Retinal pigment epithelial cell (primary cell): ENCODE results near the gene AP3B1.

ENCODE experiments used
- DNase-seq: peaks from one replicate; pipeline ENCODE4 v3.0.0-alpha.2; 2010; ENCODE audit warnings: low read depth
- H3K4me3 ChIP-seq: 2 replicates; pipeline ENCODE4 v1.5.1; 2011; ENCODE audit warnings: mild to moderate bottlenecking, low read length, control low read depth, moderate library complexity
- TF ChIP-seq, protein P1 (sequence below): conservative IDR thresholded peaks from 2 replicates; pipeline ENCODE4 v1.5.1; 2011; ENCODE audit warnings: low read depth, low read length, control low read depth, inconsistent platforms

The AP3B1 gene

DNA sequence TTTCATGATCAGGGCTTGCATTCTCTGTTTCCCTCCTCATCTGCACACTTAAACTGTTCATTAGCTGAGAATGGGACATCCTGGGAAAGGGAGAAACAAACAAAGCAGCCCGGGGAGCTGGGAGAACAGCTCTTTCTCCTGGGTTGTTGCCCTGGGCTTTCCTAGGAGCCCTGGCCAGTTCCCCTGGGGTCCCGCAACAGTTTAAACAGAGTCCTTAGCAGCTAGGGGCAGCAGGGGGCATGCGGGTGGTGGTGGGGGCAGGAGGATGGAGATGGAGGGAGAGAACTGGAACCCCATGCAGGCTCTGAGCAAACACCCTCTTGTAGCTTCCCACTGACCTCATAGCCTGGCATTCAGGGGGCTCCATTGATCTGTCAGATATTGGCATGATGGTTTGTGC lies 309.3 kb downstream of the AP3B1 start:
- DNase-seq: no peak
- H3K4me3 ChIP-seq: no peak overlapping the region
- TF ChIP-seq, protein P1, sequence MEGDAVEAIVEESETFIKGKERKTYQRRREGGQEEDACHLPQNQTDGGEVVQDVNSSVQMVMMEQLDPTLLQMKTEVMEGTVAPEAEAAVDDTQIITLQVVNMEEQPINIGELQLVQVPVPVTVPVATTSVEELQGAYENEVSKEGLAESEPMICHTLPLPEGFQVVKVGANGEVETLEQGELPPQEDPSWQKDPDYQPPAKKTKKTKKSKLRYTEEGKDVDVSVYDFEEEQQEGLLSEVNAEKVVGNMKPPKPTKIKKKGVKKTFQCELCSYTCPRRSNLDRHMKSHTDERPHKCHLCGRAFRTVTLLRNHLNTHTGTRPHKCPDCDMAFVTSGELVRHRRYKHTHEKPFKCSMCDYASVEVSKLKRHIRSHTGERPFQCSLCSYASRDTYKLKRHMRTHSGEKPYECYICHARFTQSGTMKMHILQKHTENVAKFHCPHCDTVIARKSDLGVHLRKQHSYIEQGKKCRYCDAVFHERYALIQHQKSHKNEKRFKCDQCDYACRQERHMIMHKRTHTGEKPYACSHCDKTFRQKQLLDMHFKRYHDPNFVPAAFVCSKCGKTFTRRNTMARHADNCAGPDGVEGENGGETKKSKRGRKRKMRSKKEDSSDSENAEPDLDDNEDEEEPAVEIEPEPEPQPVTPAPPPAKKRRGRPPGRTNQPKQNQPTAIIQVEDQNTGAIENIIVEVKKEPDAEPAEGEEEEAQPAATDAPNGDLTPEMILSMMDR: no peak

DNA sequence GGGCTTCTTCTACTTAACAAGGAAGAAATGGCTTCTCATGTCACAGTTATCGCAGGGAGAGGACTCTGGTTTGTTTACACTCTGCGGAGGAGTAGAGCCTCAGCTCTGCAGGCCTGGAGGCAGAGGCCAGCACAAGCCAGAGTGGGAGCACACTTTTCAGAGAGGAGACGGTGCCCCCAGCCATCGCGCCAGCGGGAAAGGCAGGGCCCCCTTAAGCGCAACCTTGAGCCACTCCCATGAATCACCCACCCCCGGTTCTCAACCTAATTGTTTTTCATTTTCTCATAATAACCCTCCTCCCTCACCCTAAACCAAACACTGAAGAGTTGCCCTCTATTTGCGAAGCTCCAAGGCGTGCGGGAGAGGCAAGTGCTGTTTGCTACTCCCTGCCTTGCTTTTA lies 309.9 kb downstream of the AP3B1 start:
- DNase-seq: no peak

DNA sequence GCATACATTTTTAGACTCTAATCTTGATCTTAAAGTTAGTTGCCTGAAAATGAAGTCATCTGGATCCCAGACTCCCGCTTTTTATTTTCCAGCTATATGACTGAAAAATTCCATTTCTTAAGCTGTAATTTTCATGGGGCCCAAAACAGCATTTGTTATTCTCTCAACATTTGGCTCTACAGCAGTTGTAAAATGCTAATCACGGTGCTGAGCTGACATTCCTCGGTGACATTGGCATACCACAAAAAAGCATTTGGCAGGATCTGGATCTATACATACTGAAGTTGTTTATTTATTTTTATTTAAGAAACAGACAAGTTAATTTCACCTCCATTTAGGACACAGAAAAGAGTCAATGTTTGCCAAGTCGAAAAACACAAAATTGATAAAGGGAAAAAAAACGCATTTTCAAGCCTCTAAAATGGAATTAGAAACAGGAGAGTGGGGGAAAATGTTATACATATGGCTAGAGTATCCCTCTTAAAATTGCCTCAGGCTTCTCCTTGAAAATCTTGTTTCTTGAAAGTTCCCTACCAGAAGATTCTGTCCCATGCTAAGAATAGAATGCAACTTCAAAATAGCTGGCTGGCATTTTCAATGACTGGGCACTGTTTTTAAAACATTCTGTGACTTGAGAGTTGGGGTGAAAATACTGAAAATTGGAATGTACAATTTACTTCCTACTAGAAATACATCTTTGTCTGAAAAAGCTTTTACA lies 310.9 kb downstream of the AP3B1 start:
- no peak for DNase-seq
- TF ChIP-seq, protein P1: no peak
- H3K4me3 ChIP-seq: no peak overlapping the region

More for the DNA sequence above, 309.9 kb downstream of the AP3B1 start:
- no peak overlapping the region for H3K4me3 ChIP-seq
- TF ChIP-seq, protein P1: no peak

DNA sequence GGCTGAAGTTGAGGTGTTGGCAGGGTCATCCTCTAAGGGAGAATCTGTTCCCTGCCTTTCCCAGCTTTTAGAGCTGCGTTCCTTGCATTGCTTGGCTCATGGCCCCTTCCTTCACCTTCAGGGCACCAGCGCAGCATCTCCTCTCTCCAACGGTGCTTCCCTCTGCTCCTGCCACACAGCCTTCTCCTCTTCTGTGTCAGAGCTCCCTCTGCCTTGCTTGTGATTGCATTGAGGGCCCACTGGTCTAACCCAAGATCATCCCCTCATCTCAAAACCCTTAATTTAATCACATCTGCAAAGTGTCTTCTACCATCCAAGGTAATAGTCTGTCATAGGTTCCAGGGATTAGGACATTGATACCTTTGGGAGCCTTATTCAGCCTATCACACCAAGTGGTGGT lies 312.7 kb downstream of the AP3B1 start:
- TF ChIP-seq, protein P1: no peak
- H3K4me3 ChIP-seq: no peak overlapping the region
- no peak for DNase-seq

DNA sequence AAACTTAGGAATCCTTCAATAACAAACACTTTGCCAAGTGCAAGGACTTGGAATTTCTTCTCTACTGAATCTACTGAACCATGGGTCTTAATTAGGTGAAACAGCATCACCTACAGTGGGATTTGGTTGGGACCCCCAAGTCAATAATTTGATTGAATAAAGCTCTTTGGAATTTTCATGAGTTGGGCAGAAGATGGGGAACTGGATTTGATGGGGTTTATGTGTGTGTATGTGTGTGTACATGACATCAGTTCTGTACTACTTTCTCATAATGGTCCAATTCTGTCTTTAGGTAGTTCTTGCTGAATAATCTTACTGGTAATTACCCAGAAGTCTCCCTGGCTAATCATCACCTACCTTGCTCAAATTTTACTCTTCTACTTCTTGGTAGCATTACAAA lies 319.9 kb downstream of the AP3B1 start:
- H3K4me3 ChIP-seq: no peak overlapping the region
- DNase-seq: no peak
- TF ChIP-seq, protein P1: no peak

DNA sequence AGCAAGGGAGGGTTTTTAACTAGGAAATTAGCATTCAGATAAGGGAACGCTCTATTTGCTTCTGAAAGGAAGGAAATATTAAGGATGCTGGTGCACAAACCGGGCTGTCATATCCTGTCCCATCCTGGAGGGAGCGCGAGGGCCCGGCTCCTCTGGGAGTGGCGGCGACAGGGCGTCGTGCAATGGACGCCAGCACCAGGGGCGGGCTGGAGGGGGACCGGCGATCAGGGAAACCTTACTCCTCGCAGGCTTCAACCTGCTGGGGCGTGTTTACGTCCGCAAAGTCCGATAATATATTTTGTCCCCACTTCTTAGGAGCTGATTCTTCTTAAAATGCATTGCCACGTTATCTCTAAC lies 321.3 kb downstream of the AP3B1 start:
- DNase-seq: no peak
- H3K4me3 ChIP-seq: no peak overlapping the region
- TF ChIP-seq, protein P1: no peak

DNA sequence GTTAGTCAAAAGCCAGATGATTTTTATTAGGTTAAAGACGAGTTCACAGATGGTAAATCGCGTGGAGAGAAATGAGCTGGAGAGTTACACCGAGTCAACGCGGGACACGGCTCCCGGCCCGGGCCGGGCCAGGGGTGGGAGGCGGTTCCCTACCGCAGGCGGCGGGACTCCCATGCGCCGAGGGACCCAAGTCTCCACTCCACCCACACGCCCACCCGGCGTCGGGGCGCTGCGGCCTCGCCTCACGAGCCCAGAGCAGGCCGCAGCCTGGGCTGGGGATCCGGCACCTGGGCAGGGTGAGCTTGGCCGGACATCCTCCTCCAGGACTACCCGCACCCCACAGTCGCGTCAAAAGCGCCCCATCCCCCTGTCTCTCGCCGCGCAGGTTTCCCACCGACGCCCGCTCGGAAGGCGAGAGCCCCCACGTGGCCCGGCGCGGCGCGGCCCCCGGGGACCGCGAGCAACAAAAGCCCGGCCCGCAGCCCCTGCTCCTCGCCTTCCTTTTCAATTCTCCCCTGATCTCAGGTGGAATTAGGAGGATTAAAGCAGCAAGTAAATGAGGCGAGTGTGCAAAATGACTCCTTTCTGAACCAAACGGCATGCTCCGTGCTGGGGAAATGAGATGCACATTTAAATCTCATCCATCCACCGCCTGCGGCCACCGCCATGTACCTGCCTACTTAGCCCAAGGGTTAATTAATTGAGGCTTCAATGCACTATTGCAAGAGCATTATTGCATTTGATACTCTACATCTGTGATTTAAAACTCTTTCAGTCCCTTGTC lies 321.8 kb downstream of the AP3B1 start:
- peak overlapping the region; percentile 25 for H3K4me3 ChIP-seq
- DNase-seq: no peak
- TF ChIP-seq, protein P1: peak; percentile 31
